GM12878 (cell line): ENCODE data around the gene CPO. TPM values are rescaled to one million over a fixed set of nuclear protein-coding genes. Genes with fewer than 3 reads are reported as not detected.

ENCODE experiments used
- ATAC-seq: fragments of 200-7000 bp; cut with Tn5 transposase; 3 replicates; pipeline ENCODE4 v1.9.1; 2020; ENCODE audit warnings: mild to moderate bottlenecking, moderate library complexity
- BruUV-seq: library from RNA; stranded (reverse); fragments of 400-500 nt; replicated peaks from 2 replicates; lab custom pipeline; 2021; lab: Mats Ljungman, UMichigan
- CTCF ChIA-PET: fragments of 300-600 bp; sonication (Branson Sonifier 250); formaldehyde crosslinking; extraction: SDS; loops from one replicate; lab custom pipeline; 2021; ENCODE audit warnings: inconsistent platforms; lab: Yijun Ruan, JAX
- POLR2A ChIA-PET: fragments of 350-600 bp; formaldehyde crosslinking; extraction: SDS; loops from one replicate; lab custom pipeline; 2021; ENCODE audit warnings: inconsistent platforms; lab: Charles Lee
- RAD21 ChIA-PET: fragments of 300-600 bp; sonication (Branson Sonifier 250); formaldehyde crosslinking; loops from one replicate; lab custom pipeline; 2023; ENCODE audit warnings: antibody characterized with exemption; ENCODE audit not compliant: unreplicated experiment; lab: Charles Lee
- SMC1A ChIA-PET: fragments of 300-600 bp; sonication (Branson Sonifier 250); formaldehyde crosslinking; loops from one replicate; lab custom pipeline; 2023; ENCODE audit not compliant: unreplicated experiment, uncharacterized antibody; lab: Charles Lee
- DNase-seq: peaks from one replicate; pipeline ENCODE4 v3.0.0-alpha.2; 2011; ENCODE audit warnings: low read depth, low spot score
- FAIRE-seq: peaks from 3 replicates; lab custom pipeline; 2011; peaks lifted over from hg19 to GRCh38; lab: Jason Lieb, UNC
- H2AFZ ChIP-seq: 2 replicates; pipeline ENCODE4 v1.6.0; 2011; ENCODE audit warnings: low read depth, low read length, control low read depth; ENCODE audit not compliant: control insufficient read depth
- H3K27ac ChIP-seq: 2 replicates; pipeline ENCODE4 v1.5.1; 2011; ENCODE audit warnings: control low read depth; ENCODE audit not compliant: control insufficient read depth, insufficient read depth
- H3K27me3 ChIP-seq, 2 experiments: replicated peaks in 1 of 2; 2 replicates each; pipeline versions ENCODE4 v1.6.0 to v1.6.1; 2011; ENCODE audit warnings: low read length in 1 of 2; ENCODE audit not compliant: control insufficient read depth in 2 of 2, insufficient read depth in 2 of 2
- H3K36me3 ChIP-seq, 2 experiments: 2 replicates each; pipeline ENCODE4 v1.5.1; 2011; ENCODE audit warnings: low read length in 1 of 2; ENCODE audit not compliant: control insufficient read depth in 2 of 2, insufficient read depth in 2 of 2
- H3K4me1 ChIP-seq: 2 replicates; pipeline ENCODE4 v1.6.1; 2011; ENCODE audit warnings: mild to moderate bottlenecking, low read length, moderate library complexity, mixed read lengths; ENCODE audit not compliant: control insufficient read depth, insufficient read depth
- H3K4me2 ChIP-seq: 2 replicates; pipeline ENCODE4 v1.6.0; 2011; ENCODE audit warnings: control low read depth; ENCODE audit not compliant: control insufficient read depth, insufficient read depth
- H3K4me3 ChIP-seq: fragments of 200-600 bp; sonication (generic); 2 replicates; pipeline ENCODE4 v1.5.1; 2016
- H3K79me2 ChIP-seq: 2 replicates; pipeline ENCODE4 v1.6.0; 2011; ENCODE audit warnings: low read length; ENCODE audit not compliant: control insufficient read depth, insufficient read depth
- H3K9ac ChIP-seq: 2 replicates; pipeline ENCODE4 v1.8.0; 2011; ENCODE audit warnings: low read length, control low read depth, mixed read lengths; ENCODE audit not compliant: control insufficient read depth, insufficient read depth
- H3K9me3 ChIP-seq: replicated peaks from 3 replicates; pipeline ENCODE4 v1.5.1; 2011; ENCODE audit warnings: mild to moderate bottlenecking, low read length; ENCODE audit not compliant: control insufficient read depth, insufficient read depth
- H4K20me1 ChIP-seq: 2 replicates; pipeline ENCODE4 v1.6.0; 2011; ENCODE audit not compliant: control insufficient read depth, insufficient read depth
- ATF7 ChIP-seq: fragments of 450-650 bp; IDR thresholded peaks from 2 replicates; pipeline ENCODE4 v1.6.1; 2016; ENCODE audit warnings: low read depth, mild to moderate bottlenecking
- IRF4 ChIP-seq: IDR thresholded peaks from 2 replicates; pipeline ENCODE4 v1.6.1; 2011; ENCODE audit warnings: low read depth, low read length
- JUNB ChIP-seq: IDR thresholded peaks from 2 replicates; pipeline ENCODE4 v1.6.1; 2016; ENCODE audit warnings: antibody characterized with exemption, mild to moderate bottlenecking
- MYB ChIP-seq: fragments of 150-350 bp; IDR thresholded peaks from 2 replicates; pipeline ENCODE4 v1.6.1; 2014; ENCODE audit warnings: mild to moderate bottlenecking, low read depth, low read length, borderline replicate concordance
- NFYB ChIP-seq: IDR thresholded peaks from 2 replicates; pipeline ENCODE4 v1.6.1; 2011; ENCODE audit warnings: low read depth, mild to moderate bottlenecking, low read length, improper control_type of control experiment, moderate library complexity; ENCODE audit not compliant: insufficient read depth
- PML ChIP-seq: IDR thresholded peaks from 2 replicates; pipeline ENCODE4 v1.6.1; 2012; ENCODE audit warnings: low read length, inconsistent platforms
- POLR2A ChIP-seq: IDR thresholded peaks from 2 replicates; pipeline ENCODE4 v1.6.1; 2011; ENCODE audit warnings: low read depth, mild to moderate bottlenecking, low read length
- RUNX3 ChIP-seq: IDR thresholded peaks from 2 replicates; pipeline ENCODE4 v1.6.1; 2012; ENCODE audit warnings: low read length, inconsistent platforms
- SIX5 ChIP-seq: IDR thresholded peaks from 2 replicates; pipeline ENCODE4 v1.6.1; 2011; ENCODE audit warnings: mild to moderate bottlenecking, low read depth, low read length, moderate library complexity; ENCODE audit not compliant: severe bottlenecking
- WRNIP1 ChIP-seq: IDR thresholded peaks from 2 replicates; pipeline ENCODE4 v1.6.1; 2011; ENCODE audit warnings: low read depth, low read length, improper control_type of control experiment, borderline replicate concordance
- WGBS: methylation state at CpG from one replicate; pipeline ENCODE4 v1.1.6; 2016; ENCODE audit warnings: low lambda C conversion rate; ENCODE audit not compliant: insufficient replicate concordance, insufficient coverage; ENCODE audit errors: missing lambda C conversion rate; 5-methylcytosine and 5-hydroxymethylcytosine counted together
- in situ Hi-C: fragments of 300-500 bp; cut with MboI; formaldehyde crosslinking; loops from 9 replicates; pipeline ENCODE4 v1.14.3; 2018; ENCODE audit warnings: mixed read lengths
- intact Hi-C: fragments of 100-400 bp; cut with micrococcal nuclease; formaldehyde crosslinking; loops from one replicate; pipeline ENCODE4 v1.14.2; 2022; ENCODE audit not compliant: unreplicated experiment
- polyA plus RNA-seq, 11 experiments: library from polyadenylated mRNA; depleted of rRNA in 4 of 11; unstranded in 6 of 11; stranded (reverse) in 5 of 11; fragments of >200 nt; fragmentation: Nextera tagmentation in 4 of 11; fragmentation: Illumina TruSeq in 1 of 11; extraction: Ambion mirVana in 4 of 11; extraction: Trizol in 1 of 11; gene quantifications; 1 replicate in 1 of 11; 2 replicates in 10 of 11; pipeline versions ENCODE4 v1.2.1 to v1.2.3, GENCODE V29; 2011 to 2016; ENCODE audit warnings: inconsistent platforms in 2 of 11, missing spikeins in 2 of 11, low read depth in 1 of 11
- total RNA-seq, 4 experiments: library from RNA; depleted of rRNA in 3 of 4; stranded (reverse); fragments of >200 nt in 3 of 4; fragmentation: Illumina TruSeq in 1 of 4; extraction: Trizol in 1 of 4; gene quantifications; 2 replicates each; pipeline versions ENCODE4 v1.2.1 to v1.2.3, GENCODE V29; 2013 to 2021
- TF ChIP-seq, protein P1 (sequence below): IDR thresholded peaks from 2 replicates; pipeline ENCODE4 v1.6.1; 2011; ENCODE audit warnings: low read depth, low read length, improper control_type of control experiment, borderline replicate concordance
- TF ChIP-seq, protein P2 (sequence below): fragments of 450-650 bp; IDR thresholded peaks from 2 replicates; pipeline ENCODE4 v1.6.1; 2017; ENCODE audit warnings: borderline replicate concordance

CPO gene
- total and polyA plus RNA-seq, 10 of the 15 experiments (the other 5 are each of a cell fraction or from before 2014, with no cell fraction given): 0.13 to 0.14 TPM; not detected in 8

DNA sequence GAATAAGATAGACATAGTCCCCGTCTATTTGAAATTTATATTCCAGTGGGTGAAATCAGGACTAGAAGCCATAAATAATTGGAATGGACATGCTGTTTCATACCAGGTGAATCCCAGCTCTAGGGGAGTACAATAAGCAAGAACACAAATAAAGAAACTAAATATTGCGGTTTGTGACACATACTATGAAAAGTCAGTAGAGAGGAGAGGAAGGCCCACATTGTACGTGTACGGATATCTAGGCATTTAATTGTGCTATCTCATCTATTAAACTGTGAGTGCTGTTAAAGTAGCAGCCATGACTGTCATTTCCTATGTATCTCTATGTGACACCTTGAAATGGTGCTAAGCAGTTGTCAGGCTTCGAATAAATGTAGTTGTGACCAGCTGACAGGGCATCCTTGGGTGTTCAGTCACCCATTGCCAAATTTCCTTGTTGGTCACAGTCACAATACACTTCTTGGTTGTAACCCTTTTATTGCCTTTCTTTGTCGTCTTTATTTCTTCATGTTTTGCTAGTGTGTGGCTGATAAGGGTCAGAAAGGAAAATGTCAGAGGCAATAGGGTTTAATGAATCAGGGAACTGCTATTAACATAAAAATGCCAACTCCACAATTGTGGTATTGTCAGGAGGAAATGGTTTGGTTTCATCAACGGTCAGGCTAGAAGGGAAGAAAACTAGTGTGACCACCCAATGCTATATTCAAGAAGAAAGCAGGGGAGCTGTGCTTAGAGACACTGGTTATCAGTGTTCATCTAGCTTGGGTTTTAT, 31.5 kb downstream of the CPO start:
- POLR2A ChIA-PET: no interaction called here
- Histone ChIP-seq H3K4me2 (no peak overlapping the region), H3K9me3 (no peaks in the 10 kb centered on the region; the same call in 2 of the 3 replicates), H2AFZ (no peak overlapping the region), H3K27ac (no peak overlapping the region), H3K4me1 (no peaks in the 10 kb centered on the region)
- intact Hi-C loops: no loop called here
- DNase-seq: no peak
- ATAC-seq: peak; percentile 75
- TF ChIP-seq RUNX3 (peak; percentile 40; the same call in 1 of the 2 replicates), JUNB (0 out of 2 replicates have a peak, but pooled peaks have one; percentile 7)
- TF ChIP-seq, protein P1, sequence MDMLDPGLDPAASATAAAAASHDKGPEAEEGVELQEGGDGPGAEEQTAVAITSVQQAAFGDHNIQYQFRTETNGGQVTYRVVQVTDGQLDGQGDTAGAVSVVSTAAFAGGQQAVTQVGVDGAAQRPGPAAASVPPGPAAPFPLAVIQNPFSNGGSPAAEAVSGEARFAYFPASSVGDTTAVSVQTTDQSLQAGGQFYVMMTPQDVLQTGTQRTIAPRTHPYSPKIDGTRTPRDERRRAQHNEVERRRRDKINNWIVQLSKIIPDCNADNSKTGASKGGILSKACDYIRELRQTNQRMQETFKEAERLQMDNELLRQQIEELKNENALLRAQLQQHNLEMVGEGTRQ: no peak
- TF ChIP-seq, all 136 proteins: peak for 2
- no peak for FAIRE-seq
- SMC1A ChIA-PET: interaction anchor here (1.1 to 1.4 kb wide), 2 partner anchors 9 to 18 kb away, joined by 3 read pairs; no protein-coding TSS in a partner anchor
- Histone ChIP-seq H3K9ac (no peak overlapping the region), H3K27me3 (no peaks in the 10 kb centered on the region; a peak in 1 of 4 replicates), H3K36me3 (no peaks in the 10 kb centered on the region), H3K4me3 (no peak overlapping the region), H4K20me1 (no peaks in the 10 kb centered on the region), H3K79me2 (no peaks in the 10 kb centered on the region)
- RAD21 ChIA-PET: no interaction called here
- CTCF ChIA-PET: interaction anchor here (1.4 kb wide), 1 partner anchor 171 kb away, joined by 3 read pairs; no protein-coding TSS in a partner anchor
- BruUV-seq: no TSS peak
- in situ Hi-C loops: no loop called here
- 8% methylated on average over 7 of the region's 7 CpGs for WGBS

DNA sequence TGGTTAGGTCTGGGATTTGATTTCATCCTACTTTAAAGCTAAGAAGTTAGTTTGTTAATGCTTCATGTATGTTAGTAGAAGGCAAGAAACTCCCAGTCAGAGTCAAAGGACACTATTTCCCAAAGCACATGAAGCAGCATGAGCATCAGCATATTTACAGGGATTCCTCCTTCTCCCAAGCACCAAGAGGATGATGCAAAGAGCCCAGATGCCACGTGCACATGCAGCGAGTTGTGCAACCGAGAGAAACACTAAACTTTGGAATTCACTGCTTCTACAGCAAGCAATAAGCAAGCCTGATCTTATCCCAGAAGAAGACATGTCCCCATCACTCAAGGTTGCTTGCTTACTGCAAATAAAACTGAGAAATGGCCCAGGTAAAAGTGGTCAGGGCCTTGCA, 32.5 kb downstream of the CPO start:
- no peak overlapping the region for H3K4me3 ChIP-seq
- CTCF ChIA-PET: interaction anchor here (1.4 kb wide), 1 partner anchor 172 kb away, joined by 3 read pairs; no protein-coding TSS in a partner anchor
- no peaks in the 10 kb centered on the region; a peak in 1 of 4 replicates for H3K27me3 ChIP-seq
- in situ Hi-C loops (no loop called here), intact Hi-C loops (no loop called here)
- no peaks in the 10 kb centered on the region for H3K79me2 ChIP-seq
- BruUV-seq: no TSS peak
- H3K9me3 ChIP-seq: no peaks in the 10 kb centered on the region; the same call in 2 of the 3 replicates
- no peaks in the 10 kb centered on the region for H3K36me3 ChIP-seq
- ATAC-seq (no peak), FAIRE-seq (no peak), DNase-seq (no peak)
- no peak overlapping the region for H3K27ac ChIP-seq
- no peak overlapping the region for H2AFZ ChIP-seq
- TF ChIP-seq NFYB: no peak
- TF ChIP-seq MYB: no peak
- TF ChIP-seq IRF4: no peak
- no peak for TF ChIP-seq WRNIP1
- no peak for TF ChIP-seq SIX5
- TF ChIP-seq PML: no peak
- TF ChIP-seq, protein P2, sequence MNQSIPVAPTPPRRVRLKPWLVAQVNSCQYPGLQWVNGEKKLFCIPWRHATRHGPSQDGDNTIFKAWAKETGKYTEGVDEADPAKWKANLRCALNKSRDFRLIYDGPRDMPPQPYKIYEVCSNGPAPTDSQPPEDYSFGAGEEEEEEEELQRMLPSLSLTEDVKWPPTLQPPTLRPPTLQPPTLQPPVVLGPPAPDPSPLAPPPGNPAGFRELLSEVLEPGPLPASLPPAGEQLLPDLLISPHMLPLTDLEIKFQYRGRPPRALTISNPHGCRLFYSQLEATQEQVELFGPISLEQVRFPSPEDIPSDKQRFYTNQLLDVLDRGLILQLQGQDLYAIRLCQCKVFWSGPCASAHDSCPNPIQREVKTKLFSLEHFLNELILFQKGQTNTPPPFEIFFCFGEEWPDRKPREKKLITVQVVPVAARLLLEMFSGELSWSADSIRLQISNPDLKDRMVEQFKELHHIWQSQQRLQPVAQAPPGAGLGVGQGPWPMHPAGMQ: no peak
- TF ChIP-seq POLR2A: no peak
- no peak for TF ChIP-seq ATF7
- SMC1A ChIA-PET: interaction anchor here (0.7 to 1.4 kb wide), 3 partner anchors 10 to 26 kb away, joined by 3 read pairs; no protein-coding TSS in a partner anchor
- no peak overlapping the region for H3K4me2 ChIP-seq
- POLR2A ChIA-PET: no interaction called here
- H3K9ac ChIP-seq: no peak overlapping the region
- RAD21 ChIA-PET: no interaction called here
- H4K20me1 ChIP-seq: no peaks in the 10 kb centered on the region
- no peaks in the 10 kb centered on the region for H3K4me1 ChIP-seq
- 24% methylated on average over 3 of the region's 3 CpGs for WGBS
